Measurements from ENCODE around the gene TRPV3. TPM values are rescaled to one million over a fixed set of nuclear protein-coding genes. Genes with fewer than 3 reads are reported as not detected.

TRPV3 gene
- 0.77 and 0.99 TPM in 2 replicates for total RNA-seq
- 0.20 and 0.50 TPM in 2 replicates for polyA plus RNA-seq
- 0.20 and 0.38 TPM in 2 replicates for polyA plus RNA-seq (2012)
- not detected in 2 replicates for polyA minus RNA-seq (ENCODE audit: low replicate concordance)

DNA sequence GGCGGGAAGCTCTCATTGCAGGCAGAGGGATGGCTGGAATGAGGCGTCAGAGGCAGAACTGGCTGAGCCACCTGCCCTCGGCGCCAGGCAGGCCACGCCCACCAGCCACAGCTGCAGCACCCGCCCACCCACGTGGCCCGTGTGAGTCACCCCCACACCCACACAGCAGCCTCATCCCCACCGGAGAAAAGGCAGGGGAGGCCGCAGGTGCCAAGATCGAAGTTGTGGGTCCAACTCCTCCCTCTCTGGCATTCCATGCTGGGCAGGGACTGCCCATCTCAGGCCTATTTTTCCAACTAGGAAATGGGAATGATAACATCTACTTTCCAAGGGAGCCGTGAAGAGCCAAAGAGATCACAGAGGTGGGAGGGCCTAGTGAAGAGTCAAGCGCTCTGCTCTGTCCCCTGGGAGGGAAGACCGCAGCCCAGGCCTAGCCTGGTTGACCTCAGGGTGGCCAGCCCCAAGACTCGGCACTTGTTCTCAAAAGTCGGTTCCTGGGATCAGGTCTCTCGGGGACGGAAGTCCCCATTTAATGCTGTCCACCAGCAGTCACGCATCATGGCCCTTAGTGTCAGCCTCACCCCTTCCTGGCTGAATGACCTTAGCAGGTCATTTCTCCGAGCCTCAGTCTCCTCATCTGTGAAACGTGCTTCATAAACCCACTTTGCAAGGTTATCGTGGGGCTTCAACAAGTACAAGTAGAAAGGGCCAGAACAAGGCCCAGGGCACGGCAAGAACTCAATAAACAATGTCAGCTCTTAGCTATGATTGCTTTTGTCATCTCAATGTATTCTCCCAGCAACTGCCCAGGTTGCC, at the start of gene TRPV3:
TSS of gene TRPV3 (minus strand) at position 45 of the 816 bp plus-strand sequence. CDS start 2,962 bp downstream, outside the sequence.
- Histone ChIP-seq H3K27me3 (ENCODE audit: control insufficient read depth, insufficient read depth, low read length) (no peaks in the 10 kb centered on the region), H3K36me3 (ENCODE audit: control insufficient read depth, insufficient read depth, low read length) (no peaks in the 10 kb centered on the region), H4K20me1 (ENCODE audit: control insufficient read depth, extremely low read depth, insufficient read depth, low read length) (no peaks in the 10 kb centered on the region), H3K27ac (ENCODE audit: insufficient read depth, low read length) (peak within 1 kb of the TSS; percentile 38), H3K79me2 (ENCODE audit: control insufficient read depth, insufficient read depth, low read length) (no peaks in the 10 kb centered on the region), H3K9ac (ENCODE audit: insufficient read depth, low read length) (no peak within 1 kb of the TSS), H3K4me1 (ENCODE audit: control insufficient read depth, extremely low read depth, insufficient read depth, low read length) (peaks cover 8% of the 10 kb centered on the region), H3K9me3 (ENCODE audit: control insufficient read depth, insufficient read depth, low read depth, low read length) (no peaks in the 10 kb centered on the region), H3K4me2 (ENCODE audit: extremely low read depth, insufficient read depth, low read length) (no peak within 1 kb of the TSS), H3K4me3 (replicated peaks in 1 of 4; ENCODE audit: control extremely low read depth in 1 of 4, insufficient read depth in 1 of 4, low read depth in 3 of 4, low read length in 4 of 4) (no peak within 1 kb of the TSS), H2AFZ (ENCODE audit: low read length) (peak within 1 kb of the TSS; percentile 50)
- TF ChIP-seq EZH2 (IDR thresholded peaks at IDR 0.05; ENCODE audit: low read length, missing control alignments) = no peak
- TF ChIP-seq, protein P1, sequence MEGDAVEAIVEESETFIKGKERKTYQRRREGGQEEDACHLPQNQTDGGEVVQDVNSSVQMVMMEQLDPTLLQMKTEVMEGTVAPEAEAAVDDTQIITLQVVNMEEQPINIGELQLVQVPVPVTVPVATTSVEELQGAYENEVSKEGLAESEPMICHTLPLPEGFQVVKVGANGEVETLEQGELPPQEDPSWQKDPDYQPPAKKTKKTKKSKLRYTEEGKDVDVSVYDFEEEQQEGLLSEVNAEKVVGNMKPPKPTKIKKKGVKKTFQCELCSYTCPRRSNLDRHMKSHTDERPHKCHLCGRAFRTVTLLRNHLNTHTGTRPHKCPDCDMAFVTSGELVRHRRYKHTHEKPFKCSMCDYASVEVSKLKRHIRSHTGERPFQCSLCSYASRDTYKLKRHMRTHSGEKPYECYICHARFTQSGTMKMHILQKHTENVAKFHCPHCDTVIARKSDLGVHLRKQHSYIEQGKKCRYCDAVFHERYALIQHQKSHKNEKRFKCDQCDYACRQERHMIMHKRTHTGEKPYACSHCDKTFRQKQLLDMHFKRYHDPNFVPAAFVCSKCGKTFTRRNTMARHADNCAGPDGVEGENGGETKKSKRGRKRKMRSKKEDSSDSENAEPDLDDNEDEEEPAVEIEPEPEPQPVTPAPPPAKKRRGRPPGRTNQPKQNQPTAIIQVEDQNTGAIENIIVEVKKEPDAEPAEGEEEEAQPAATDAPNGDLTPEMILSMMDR (conservative IDR thresholded peaks at IDR 0.05 in 1 of 2, IDR thresholded peaks at IDR 0.05 in 1 of 2; ENCODE audit: low read depth in 1 of 2, low read length in 2 of 2) = no peak
- peak in 1 of 2 donors; percentile 25 for DNase-seq (ENCODE audit: low read depth in 2 of 2)

- Histone ChIP-seq H3K27ac (ENCODE audit: insufficient read depth, low read length) (no peak overlapping the region), H4K20me1 (ENCODE audit: control insufficient read depth, extremely low read depth, insufficient read depth, low read length) (no peaks in the 10 kb centered on the region), H3K4me1 (ENCODE audit: control insufficient read depth, extremely low read depth, insufficient read depth, low read length) (peaks cover 6% of the 10 kb centered on the region), H3K79me2 (ENCODE audit: control insufficient read depth, insufficient read depth, low read length) (no peaks in the 10 kb centered on the region), H3K9ac (ENCODE audit: insufficient read depth, low read length) (no peak overlapping the region), H2AFZ (ENCODE audit: low read length) (no peak overlapping the region), H3K4me2 (ENCODE audit: extremely low read depth, insufficient read depth, low read length) (no peak overlapping the region), H3K36me3 (ENCODE audit: control insufficient read depth, insufficient read depth, low read length) (peaks cover 3% of the 10 kb centered on the region), H3K4me3 (replicated peaks in 1 of 4; ENCODE audit: control extremely low read depth in 1 of 4, insufficient read depth in 1 of 4, low read depth in 3 of 4, low read length in 4 of 4) (no peak overlapping the region), H3K27me3 (ENCODE audit: control insufficient read depth, insufficient read depth, low read length) (no peaks in the 10 kb centered on the region), H3K9me3 (ENCODE audit: control insufficient read depth, insufficient read depth, low read depth, low read length) (no peaks in the 10 kb centered on the region)
- no peak for TF ChIP-seq EZH2 (IDR thresholded peaks at IDR 0.05; ENCODE audit: low read length, missing control alignments)
- TF ChIP-seq, protein P1 (conservative IDR thresholded peaks at IDR 0.05 in 1 of 2, IDR thresholded peaks at IDR 0.05 in 1 of 2; ENCODE audit: low read depth in 1 of 2, low read length in 2 of 2) = no peak
- no peak for DNase-seq (ENCODE audit: low read depth in 2 of 2)
Measured at GRCh38 chr17:3603870-3604259, 46.3 kb upstream of the TRPV3 start.

DNA sequence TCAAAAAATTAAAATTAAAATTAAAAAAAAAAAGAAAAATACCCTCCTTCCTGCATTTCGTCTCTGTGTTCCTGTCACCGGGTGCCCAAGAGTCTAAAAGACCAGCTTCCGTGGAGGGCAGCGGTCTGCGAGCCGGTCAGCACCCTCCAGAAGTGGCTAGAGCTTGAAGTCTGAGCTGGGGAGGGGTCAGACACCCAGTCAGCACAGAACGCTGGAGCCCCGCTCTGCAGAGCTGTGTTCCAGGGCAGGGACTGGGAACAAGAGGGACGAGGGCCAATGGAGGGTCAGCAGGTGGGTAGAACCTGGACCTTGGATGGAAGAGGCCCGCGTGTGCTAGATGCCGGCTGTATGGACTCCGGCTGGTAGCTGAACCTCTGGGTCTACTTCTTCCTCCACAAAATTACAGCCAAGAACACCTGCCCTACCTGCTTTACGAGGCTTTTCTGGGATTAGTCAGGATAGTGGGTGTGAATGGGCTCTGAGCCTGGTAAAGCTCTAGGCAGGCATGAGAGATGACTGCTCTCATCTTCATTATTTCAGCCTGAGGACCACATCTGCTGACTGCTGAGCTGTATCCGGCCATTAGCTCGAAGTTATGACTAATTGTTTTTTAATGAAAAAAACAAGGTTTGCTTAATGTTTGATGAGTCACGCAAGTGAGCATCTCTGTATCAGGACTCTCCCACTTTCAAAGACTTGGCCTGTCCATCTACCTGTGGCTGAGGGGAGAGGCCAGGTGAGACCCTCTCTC, 45.7 kb upstream of the TRPV3 start:
- H2AFZ ChIP-seq (ENCODE audit: low read length) = no peak overlapping the region
- no peaks in the 10 kb centered on the region for H4K20me1 ChIP-seq (ENCODE audit: control insufficient read depth, extremely low read depth, insufficient read depth, low read length)
- no peak overlapping the region for H3K9ac ChIP-seq (ENCODE audit: insufficient read depth, low read length)
- no peaks in the 10 kb centered on the region for H3K9me3 ChIP-seq (ENCODE audit: control insufficient read depth, insufficient read depth, low read depth, low read length)
- peak; percentile 45 to 74 for DNase-seq (ENCODE audit: low read depth in 2 of 2)
- H3K27me3 ChIP-seq (ENCODE audit: control insufficient read depth, insufficient read depth, low read length) = no peaks in the 10 kb centered on the region
- H3K36me3 ChIP-seq (ENCODE audit: control insufficient read depth, insufficient read depth, low read length) = peaks cover 3% of the 10 kb centered on the region
- no peak overlapping the region for H3K4me3 ChIP-seq (replicated peaks in 1 of 4; ENCODE audit: control extremely low read depth in 1 of 4, insufficient read depth in 1 of 4, low read depth in 3 of 4, low read length in 4 of 4)
- H3K4me1 ChIP-seq (ENCODE audit: control insufficient read depth, extremely low read depth, insufficient read depth, low read length) = peaks cover 6% of the 10 kb centered on the region
- no peak overlapping the region for H3K27ac ChIP-seq (ENCODE audit: insufficient read depth, low read length)
- no peaks in the 10 kb centered on the region for H3K79me2 ChIP-seq (ENCODE audit: control insufficient read depth, insufficient read depth, low read length)
- TF ChIP-seq EZH2 (IDR thresholded peaks at IDR 0.05; ENCODE audit: low read length, missing control alignments) = no peak
- no peak overlapping the region for H3K4me2 ChIP-seq (ENCODE audit: extremely low read depth, insufficient read depth, low read length)
